ENCODE measurements around the gene TMEM185B.

The TMEM185B gene

GRCh38 chr2:120223034-120223912 lies at the start of gene TMEM185B:
TMEM185B (minus strand) TSS chr2:120223400; CDS start chr2:120222976, 424 bp downstream.
- TF ChIP-seq GATA2 (IDR thresholded peaks at IDR 0.05; ENCODE audit: low read depth, low read length) (no peak), GATA3 (IDR thresholded peaks at IDR 0.05; ENCODE audit: low read depth, low read length) (no peak)

- TF ChIP-seq GATA2 (IDR thresholded peaks at IDR 0.05; ENCODE audit: low read depth, low read length) (no peak), GATA3 (IDR thresholded peaks at IDR 0.05; ENCODE audit: low read depth, low read length) (no peak)
Observed at GRCh38 chr2:120271711-120272379, 48.6 kb upstream of the TMEM185B start.

GRCh38 chr2:120269816-120270215 lies 46.6 kb upstream of the TMEM185B start:
- TF ChIP-seq GATA3 (IDR thresholded peaks at IDR 0.05; ENCODE audit: low read depth, low read length) (no peak), GATA2 (IDR thresholded peaks at IDR 0.05; ENCODE audit: low read depth, low read length) (no peak)

- TF ChIP-seq GATA3 (IDR thresholded peaks at IDR 0.05; ENCODE audit: low read depth, low read length), result no peak
- TF ChIP-seq GATA2 (IDR thresholded peaks at IDR 0.05; ENCODE audit: low read depth, low read length), result no peak
Observed at GRCh38 chr2:120269076-120269744, 46.0 kb upstream of the TMEM185B start.

DNA sequence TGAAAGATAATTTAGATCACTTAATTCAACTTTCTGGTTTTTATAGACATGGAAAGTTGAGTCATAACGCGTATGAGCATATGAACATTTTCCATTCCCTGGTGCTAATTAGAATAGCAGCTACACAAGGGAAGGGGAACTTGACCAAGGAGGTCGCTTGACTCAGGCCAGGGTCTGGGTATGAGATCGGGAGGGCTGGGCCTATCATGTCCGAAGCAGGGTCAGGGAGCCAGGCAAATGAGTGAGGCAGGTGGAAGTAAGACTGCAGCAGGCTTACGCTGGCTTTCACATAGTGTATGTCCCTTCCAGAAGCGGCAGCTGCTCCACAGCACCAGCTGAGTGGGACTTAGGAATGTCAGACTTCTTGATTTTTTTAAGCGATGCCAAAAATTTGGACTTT lies 44.1 kb upstream of the TMEM185B start:
- no peak for TF ChIP-seq GATA3 (IDR thresholded peaks at IDR 0.05; ENCODE audit: low read depth, low read length)
- no peak for TF ChIP-seq GATA2 (IDR thresholded peaks at IDR 0.05; ENCODE audit: low read depth, low read length)

DNA sequence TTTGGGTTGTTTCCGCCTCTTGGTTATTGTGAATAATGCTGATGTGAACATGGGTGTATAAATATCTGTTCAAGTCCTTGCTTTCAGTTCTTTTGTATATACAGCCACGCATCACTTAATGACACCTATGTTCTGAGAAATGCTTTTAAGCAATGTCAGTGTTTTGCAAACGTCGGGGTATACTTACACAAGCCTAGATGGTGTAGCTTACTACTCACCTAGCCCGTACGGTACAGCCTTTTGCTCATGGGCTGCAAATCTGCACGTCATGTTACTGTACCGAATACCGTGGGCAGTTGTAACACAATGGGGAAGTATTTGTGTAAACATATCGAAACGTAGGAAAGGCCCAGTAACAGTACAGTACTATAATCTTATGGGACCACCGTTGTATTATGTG lies 41.8 kb upstream of the TMEM185B start:
- TF ChIP-seq GATA3 (IDR thresholded peaks at IDR 0.05; ENCODE audit: low read depth, low read length) (no peak), GATA2 (IDR thresholded peaks at IDR 0.05; ENCODE audit: low read depth, low read length) (no peak)

GRCh38 chr2:120262761-120263428 lies 39.7 kb upstream of the TMEM185B start:
- no peak for TF ChIP-seq GATA3 (IDR thresholded peaks at IDR 0.05; ENCODE audit: low read depth, low read length)
- no peak for TF ChIP-seq GATA2 (IDR thresholded peaks at IDR 0.05; ENCODE audit: low read depth, low read length)

- no peak for TF ChIP-seq GATA2 (IDR thresholded peaks at IDR 0.05; ENCODE audit: low read depth, low read length)
- no peak for TF ChIP-seq GATA3 (IDR thresholded peaks at IDR 0.05; ENCODE audit: low read depth, low read length)
Observed at GRCh38 chr2:120262150-120262549, 39.0 kb upstream of the TMEM185B start.

DNA sequence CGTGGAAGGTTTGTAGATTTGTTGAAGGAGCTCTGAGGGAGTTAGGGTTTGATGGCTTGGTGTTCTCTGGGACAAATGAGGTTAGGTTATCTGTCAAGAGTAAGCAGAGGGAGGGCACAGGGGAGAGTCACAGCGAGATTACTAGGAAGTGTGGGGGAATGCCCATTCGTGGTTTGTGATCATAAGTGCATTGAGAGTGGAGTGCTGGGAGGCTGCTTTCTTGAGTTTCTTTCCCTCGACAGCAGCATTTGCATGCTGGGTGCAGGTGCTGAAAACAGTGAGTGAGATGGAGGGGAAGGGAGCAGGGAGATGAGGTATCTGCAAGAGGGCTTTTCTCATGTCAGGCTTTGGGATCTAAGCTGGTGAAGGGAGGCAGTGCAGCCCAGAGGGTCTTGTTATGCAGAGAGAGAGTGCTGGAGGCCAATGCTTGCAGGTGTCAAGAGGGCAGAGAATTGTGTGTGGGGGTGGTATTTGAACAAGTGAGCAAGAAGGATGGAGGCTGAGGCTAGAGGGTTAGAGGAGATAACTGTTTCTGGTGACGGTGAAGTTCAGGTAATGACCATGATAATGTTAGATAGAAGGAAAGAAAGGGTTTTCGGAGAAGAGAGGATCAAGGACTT lies 38.3 kb upstream of the TMEM185B start:
- TF ChIP-seq GATA2 (IDR thresholded peaks at IDR 0.05; ENCODE audit: low read depth, low read length) (no peak), GATA3 (IDR thresholded peaks at IDR 0.05; ENCODE audit: low read depth, low read length) (no peak)

GRCh38 chr2:120260736-120261135 lies 37.5 kb upstream of the TMEM185B start:
- no peak for TF ChIP-seq GATA2 (IDR thresholded peaks at IDR 0.05; ENCODE audit: low read depth, low read length)
- no peak for TF ChIP-seq GATA3 (IDR thresholded peaks at IDR 0.05; ENCODE audit: low read depth, low read length)

DNA sequence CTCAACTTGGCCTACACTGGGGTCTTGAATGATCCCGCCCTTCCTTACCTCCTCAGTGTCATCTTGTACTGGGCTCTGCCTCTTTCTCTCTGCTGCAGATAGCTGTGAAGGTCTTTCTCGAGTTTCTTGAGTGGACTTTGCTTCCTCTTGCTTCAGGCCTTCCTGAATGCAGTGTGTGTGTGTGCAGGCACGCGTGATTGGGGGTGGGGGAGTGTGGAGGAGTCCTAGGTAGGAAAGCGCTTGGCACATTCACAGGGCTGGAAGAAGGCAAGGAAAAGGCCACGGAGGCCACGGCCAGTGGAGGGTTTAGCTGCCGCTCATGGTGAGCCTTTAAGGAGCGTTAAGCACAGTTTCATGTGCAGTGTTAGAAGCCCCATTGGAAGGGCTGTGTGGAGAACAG lies 35.0 kb upstream of the TMEM185B start:
- no peak for TF ChIP-seq GATA3 (IDR thresholded peaks at IDR 0.05; ENCODE audit: low read depth, low read length)
- no peak for TF ChIP-seq GATA2 (IDR thresholded peaks at IDR 0.05; ENCODE audit: low read depth, low read length)

GRCh38 chr2:120257522-120257921 lies 34.3 kb upstream of the TMEM185B start:
- TF ChIP-seq GATA3 (IDR thresholded peaks at IDR 0.05; ENCODE audit: low read depth, low read length), result no peak
- no peak for TF ChIP-seq GATA2 (IDR thresholded peaks at IDR 0.05; ENCODE audit: low read depth, low read length)

DNA sequence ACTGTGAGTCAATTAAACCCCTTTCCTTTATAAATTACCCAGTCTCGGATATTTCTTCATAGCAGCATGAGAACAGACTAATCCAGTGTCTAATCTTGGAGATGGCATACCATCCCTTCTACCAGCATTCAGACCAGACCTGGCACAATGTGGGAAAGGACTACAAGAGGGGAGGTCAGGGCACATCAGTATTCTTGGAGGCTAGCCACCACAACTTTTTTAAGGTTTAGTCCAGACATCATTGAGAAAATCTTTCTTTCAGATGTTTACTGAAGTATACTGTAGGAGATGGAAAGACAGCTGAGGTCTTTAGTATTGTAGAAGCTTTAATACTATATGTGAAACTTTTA lies 33.4 kb upstream of the TMEM185B start:
- TF ChIP-seq GATA2 (IDR thresholded peaks at IDR 0.05; ENCODE audit: low read depth, low read length), result no peak
- TF ChIP-seq GATA3 (IDR thresholded peaks at IDR 0.05; ENCODE audit: low read depth, low read length), result no peak

Data from SH-SY5Y (cell line).